HG02588 (cell line): ENCODE results near the gene APOC3.

Source experiments
- ATAC-seq: cut with Tn5 transposase; IDR thresholded peaks from one replicate; pipeline ENCODE4 v1.9.1; 2021; ENCODE audit warnings: mild to moderate bottlenecking, moderate library complexity; ENCODE audit not compliant: unreplicated experiment

The APOC3 gene

DNA sequence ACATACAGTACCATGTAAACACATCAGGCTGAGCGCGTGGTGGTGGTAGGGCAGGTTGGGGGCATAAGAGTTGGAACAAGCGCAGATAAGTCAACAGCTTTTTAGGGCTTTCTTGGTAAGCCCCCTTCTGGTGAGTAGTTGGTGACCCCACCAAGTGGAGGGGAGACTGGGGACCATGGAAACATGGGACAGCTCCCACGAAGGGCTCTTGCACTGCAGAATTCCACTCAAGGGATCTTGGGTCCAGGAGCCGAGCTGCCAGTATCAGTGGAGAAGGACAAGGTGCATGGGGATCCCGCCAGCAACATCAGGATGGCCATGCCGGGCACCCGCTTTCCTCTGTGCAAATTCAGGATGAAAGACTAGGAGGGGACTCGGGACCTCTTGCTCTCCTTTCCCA is 14.0 kb downstream of the APOC3 start:
- no peak for ATAC-seq

DNA sequence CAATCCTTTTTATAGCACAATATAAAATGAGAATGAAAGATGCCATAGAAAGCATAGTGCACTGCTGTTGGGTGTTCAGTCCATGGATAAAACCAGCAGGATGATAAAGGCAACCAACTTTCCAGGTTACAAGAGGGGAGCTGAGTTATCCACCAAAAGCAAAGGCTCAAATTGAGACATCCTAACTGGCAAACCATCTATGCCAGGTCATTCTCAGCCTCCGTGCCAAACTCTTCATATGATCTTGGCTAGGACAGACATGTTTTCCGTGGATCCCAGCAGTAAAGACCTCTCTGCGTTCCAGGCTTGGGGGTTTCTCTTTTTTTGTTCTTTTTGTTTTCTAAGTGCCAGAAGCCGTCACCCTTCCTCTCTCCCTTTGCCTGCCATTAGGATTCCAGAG is 15.0 kb downstream of the APOC3 start:
- no peak for ATAC-seq

DNA sequence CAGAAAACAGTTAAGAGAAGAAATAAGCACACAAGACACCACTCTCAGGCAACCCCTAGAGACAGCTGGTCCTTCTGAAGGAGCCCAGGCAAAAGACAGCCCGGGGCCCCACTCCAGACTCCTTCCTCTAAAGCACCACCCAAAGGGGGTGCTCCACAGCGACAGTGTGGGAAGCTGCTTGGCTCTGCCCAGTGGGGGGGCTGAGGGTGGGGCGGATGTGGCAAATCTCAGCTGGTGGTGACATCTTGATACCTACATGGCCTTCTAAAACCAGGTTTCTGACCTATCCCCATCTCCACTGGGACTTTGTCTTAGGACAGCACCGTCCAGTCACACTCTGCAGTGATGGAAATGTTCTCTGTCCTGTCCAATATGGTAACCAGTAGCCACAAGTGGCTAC is 17.9 kb downstream of the APOC3 start:
- no peak for ATAC-seq

DNA sequence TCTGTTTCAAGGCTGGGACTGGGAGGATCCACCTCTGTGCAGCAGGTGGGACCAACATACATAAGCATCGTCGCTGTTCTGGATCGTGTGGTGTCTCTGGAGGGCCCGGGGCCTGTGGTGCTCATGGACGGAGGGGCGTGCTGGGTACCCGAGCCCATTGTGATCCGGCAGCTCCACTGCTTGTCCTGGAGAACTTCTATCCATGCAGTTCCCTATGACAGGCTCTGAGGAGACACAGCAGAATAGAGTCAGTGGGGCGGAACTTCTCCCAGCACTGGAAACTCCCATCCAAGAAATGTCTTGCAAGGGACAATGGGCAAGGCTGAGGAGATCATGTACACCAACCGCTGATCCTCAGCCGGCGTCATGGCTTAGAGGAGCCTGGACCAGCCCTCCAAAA is 19.4 kb downstream of the APOC3 start:
- no peak for ATAC-seq

DNA sequence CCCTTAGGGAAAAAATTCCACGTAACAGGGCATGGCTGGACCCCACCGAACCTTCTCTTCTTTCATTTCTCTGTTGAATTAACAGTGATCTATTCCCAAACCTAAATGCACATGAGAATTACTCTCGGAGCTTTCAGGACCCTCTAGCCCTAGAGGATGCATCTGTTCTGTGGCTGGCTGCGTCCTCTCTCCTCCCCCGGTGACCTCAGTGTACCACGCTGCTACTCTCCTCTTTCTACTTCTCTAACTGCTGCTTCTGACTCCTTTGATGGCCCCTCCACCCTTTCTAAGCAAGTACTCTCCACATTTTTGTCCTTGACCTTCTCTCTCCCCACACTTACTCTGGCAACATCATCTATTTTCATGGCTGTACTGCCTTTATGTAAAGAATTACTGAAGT is 19.8 kb downstream of the APOC3 start:
- no peak for ATAC-seq

DNA sequence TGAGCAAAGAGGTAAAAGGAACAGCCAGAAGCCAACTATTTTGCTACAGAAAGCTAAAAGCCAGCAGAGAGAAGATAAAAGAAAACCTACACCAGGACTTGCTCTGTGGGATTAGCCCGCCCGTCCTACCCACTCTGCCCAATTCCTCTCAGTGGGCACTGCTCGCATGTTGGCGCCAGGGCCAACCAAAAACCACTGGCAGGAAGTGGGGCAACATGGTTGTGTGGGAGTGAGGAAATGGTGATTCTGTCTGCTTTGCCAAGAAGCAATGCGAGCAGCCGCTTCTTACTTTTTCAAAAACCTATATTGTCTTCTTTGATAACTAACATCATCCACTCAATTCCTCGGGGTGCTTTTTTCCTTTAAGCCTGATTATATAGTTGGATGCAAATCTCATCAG is 21.9 kb downstream of the APOC3 start:
- ATAC-seq: no peak

DNA sequence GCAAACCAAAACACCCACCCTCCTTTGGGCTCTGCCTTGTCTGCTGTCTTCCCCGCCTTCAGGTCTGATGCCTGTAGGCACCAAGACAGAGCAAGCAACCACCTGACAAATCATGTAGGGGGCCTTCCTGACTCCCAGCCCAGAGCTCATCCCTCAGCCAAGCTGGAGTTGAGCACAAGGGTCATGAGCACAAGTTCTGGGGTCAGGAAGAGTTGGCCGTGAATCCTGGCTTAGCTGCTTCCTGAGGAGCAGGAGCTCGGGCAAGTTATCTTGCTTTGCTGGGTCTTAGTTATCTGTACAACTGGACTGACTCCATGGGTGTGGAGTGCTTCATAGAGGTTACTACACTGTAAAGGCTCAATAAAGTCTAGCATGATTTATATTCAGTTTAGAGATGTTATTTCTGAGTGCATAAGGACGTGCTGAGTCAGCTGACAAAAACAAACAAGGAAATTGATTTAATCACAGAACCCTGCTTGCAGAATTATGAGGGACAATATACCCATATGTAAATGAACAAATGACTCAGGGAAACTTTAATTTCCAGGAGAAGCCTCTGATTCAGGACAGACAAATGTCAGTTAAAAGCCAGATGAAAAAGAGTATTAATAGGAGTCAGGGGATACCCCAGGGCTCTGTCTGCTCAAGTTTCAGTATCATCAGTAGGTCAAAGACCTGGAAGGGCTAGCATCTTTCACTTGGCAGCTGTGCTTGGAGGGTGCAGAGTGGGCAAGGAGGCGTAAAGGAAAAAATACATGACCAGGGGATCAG is 22.7 kb downstream of the APOC3 start:
- no peak for ATAC-seq

DNA sequence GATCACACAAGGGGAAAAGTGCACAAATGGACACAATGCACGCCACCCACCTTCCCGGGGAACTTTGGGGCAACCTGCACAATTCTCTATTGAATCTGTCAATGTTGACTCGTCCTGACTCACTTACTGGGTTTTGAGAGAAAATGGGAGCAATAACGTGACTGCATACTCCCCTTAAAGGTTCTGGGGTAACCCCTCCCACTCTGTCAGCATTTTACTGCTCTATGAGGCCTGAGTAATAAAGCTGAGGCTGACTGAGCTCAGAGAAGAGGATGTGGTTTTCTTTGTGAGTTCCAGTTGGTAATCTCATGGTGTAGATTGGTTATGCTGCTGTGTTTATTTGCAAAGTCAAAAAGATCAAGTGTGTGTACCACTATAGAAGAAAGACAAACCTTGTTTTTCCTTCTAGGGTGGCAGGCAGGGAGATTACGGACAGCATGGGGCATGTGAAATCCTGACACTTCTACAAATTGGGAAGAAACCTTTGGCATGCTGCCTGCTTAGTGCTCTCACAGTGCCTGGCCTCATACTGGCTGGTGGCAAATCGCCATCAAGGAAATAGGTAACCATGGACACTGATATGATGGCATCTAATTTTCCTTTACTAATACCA is 23.9 kb downstream of the APOC3 start:
- peak; percentile 91 for ATAC-seq

DNA sequence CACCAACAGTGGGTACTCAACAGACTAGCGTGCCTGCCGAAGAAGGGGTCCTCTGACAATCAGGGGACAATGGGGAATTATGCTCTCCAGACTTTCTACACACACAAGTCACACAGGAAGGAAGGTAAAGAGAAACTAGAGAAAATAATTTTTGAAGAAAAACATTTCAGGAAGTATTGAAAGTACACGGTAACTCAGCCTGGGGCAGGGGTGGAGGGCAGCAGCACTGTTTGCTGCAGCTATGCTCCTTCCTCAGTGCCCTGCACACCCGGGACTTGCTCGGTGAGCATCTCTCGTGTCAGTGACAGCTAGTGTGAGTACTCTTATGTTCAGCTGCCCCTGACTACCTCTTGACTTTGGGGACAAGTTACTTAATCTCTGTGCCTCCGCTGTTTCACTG is 25.7 kb downstream of the APOC3 start:
- no peak for ATAC-seq

DNA sequence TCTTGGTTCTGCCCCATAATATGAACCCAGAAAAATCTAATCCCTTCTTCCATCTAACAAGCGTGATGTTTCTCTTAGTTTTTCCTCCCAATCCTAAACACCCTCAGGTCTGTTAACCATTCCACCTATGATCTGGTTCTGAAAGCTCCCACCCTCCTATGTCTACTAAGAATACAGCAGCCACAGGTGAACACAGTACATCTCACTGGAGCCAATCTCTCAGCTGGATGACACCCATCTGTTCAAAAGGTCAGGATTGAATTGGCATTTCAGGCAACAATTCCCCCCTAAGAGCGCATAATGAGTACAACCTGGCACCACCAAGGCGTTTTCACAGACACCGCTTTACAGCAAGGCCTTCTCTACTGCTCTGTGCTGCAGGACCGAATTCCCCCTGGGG is 26.7 kb downstream of the APOC3 start:
- no peak for ATAC-seq

DNA sequence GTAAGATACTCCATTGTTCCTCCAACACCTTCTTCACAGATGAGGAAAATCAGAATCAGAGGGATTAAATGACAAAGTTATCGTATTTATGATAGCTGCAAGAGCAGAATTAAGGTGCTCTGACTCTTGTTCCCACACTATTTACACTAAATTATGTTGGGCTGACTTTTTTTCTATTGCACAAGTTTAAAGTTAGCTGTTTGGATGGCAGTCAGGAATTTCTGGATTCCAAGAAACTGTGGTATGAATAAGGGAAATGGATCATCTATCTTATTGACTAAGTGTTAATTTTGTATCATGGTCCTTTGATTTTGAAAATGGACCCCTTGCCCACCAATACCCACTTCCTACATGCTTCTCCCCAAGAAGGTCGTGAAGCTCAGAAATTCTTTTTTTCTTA is 27.6 kb downstream of the APOC3 start:
- ATAC-seq: no peak

DNA sequence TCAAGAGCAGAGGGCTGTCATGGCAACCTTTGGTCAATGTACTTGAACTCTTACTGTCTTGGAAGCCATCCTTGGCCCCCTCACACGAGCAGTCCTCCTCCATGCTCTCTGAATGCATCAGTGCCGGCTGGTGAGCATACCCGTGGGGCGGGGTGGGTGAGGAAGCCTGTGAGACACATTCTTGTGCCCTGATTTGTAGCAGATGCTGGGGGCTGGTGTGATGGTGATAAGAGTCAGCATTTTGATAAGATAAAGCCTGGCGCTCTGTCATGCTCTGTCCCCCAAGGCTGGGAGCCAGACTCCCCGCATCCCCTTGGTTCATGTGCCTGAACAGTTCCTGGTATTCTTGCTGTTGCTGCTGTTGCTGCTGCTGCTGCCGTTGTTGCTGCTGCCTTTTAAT is 28.2 kb downstream of the APOC3 start:
- ATAC-seq: no peak

DNA sequence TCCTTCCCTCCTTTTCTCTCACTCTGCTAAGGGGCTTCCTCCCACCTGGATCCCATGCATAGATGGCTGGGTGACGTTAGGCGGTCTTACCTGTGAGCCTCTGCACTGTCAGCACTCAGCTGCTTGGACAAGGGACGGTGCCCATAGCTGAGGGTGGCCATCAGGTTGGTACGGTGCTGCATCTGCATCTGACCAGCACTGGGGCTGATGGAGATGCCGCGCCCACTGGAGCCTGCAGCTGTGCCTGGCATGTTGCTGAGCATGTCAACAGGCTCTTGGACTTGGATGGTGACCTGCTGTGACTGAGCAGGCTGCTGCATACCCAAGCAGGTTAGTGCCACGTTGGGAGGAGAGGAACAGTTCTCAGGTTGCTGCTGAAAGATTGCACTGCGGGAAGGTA is 29.5 kb downstream of the APOC3 start:
- no peak for ATAC-seq

DNA sequence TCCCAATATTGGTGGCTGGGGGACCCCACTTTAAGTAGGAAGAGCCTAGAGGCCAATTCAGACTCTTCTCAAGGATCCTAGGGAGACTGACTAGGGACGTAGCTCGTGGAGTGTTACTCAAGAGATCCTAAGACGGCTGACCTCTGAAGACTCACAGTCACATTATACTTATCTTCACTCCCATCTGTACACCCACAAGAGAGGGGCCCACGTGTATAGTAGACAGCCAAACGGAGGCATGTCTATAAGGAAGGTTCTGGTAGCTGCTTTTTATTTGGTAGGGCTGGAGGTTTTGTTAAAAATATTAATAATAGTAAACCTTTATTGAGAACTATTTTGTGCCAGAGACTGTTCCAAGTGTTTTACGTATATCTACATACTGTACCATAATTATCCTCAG is 30.6 kb downstream of the APOC3 start:
- no peak for ATAC-seq

DNA sequence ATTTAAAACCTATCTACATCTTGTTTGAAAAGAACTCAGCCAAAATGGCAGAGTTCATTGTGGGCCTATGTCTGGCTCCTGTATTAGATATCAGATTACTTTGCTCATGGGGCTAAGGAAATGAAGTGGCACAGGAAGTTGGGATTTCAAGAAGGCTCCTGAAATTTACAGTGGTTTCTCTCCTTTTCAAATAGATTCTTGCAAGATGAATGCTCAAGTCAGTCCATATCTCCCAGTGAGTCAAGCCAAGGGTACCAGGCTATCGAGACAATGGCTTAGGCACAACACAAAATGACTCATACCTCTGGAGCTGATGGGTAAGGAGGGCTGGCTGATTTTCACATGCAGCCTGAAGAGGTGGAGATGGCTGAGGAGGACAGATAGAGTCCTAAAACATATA is 31.8 kb downstream of the APOC3 start:
- ATAC-seq: no peak

DNA sequence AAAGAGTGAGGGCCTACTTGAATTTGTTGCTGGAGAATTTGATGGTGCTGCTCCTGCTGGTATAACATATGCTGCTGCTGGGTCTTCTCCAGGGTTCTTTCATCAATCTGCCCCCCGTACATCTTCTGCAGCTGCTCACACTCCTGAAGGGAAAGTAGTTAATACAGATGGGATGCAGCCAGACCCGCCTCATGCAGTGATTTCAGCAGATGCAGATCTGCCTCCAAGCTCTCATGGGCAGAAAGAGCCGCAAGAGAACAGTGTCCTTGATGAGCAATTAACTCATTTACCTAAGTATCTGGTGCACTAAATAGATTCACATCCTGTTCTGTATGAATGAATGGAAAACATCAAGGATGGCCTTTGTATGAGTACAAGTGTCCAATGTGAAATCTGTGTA is 32.5 kb downstream of the APOC3 start:
- no peak for ATAC-seq

DNA sequence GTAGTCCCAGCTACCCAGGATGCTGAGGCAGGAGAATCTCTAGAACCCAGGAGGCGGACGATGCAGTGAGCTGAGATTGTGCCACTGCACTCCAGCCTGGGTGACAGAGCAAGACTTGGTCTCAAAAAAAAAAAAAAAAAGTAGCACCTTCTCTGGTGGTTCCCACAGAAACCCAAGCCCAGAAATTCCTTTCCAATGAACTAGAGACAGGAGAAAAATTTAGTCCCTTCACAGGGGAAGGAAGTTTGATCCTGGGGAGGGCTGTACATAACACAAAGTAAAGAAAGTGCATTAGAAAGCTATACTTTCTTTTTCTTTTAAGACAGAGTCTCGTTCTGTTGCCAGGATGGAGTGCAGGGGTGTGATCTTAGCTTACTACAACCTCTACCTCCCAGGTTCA is 33.2 kb downstream of the APOC3 start:
- ATAC-seq: no peak

DNA sequence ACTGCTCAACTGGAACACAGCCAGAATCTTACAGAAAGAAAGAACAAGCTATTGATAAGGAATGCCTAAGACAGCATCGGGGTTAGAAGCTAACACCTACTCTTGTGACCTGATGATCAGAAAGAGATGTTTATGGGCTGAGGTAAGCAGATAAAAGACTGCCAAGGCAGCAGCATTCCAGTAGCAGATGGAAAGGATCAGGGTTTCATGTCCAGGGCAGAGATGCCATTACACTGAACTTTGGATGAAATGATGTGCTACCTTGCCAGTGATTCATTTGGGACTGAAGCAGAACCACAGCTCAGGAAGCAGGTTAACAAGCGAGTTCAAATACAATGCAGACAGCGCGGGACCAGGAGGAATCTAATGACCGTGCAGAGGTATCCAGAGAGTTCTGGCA is 34.8 kb downstream of the APOC3 start:
- no peak for ATAC-seq

DNA sequence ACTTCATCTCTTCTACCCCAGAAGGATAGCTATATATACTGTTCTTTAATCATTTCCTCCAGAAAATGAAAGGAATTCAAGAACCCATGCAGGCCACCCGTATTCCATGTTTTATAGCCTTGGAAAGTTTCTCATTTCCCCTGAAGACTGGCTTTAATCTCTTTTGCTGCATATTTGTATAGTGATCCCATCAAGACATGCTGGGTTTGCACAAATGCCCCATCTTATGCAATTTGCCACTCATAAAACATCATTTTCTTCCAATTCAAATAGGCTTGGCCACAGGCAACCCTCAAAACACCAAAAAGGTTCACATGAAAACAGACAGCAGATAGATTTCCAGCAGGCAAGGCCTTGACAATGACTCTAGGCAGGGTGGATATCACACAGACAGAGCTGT is 36.0 kb downstream of the APOC3 start:
- ATAC-seq: no peak

DNA sequence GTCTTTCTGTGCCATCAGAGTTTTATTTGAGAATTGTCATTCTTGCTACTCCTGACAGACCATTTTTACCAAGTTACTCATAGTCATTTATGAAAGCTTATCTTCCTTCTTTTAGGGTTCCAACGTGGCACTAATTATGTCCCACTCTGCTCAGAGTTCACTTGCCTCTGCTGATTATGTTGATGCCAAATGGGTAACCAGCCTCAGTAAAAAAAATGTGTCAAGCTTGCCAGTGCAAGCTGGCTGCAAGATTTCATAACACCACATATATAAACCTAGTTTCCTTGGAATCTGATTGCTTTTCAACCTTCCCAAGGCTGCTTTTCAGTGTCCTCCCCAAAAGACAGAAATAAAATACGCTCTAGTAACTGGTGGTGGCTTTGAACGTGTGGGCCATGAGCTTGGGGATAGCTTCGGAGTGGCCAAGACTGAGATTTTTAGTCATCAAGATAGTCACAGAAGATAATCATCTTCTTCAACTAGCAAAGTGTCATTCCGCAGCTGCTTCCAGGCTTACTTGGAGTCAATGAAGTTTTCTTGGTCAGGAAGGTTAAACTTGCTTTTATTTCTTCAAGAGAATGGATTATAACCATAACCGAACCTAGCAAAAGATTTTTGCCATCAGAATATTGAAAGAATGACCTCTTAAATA is 37.2 kb downstream of the APOC3 start:
- no peak for ATAC-seq

DNA sequence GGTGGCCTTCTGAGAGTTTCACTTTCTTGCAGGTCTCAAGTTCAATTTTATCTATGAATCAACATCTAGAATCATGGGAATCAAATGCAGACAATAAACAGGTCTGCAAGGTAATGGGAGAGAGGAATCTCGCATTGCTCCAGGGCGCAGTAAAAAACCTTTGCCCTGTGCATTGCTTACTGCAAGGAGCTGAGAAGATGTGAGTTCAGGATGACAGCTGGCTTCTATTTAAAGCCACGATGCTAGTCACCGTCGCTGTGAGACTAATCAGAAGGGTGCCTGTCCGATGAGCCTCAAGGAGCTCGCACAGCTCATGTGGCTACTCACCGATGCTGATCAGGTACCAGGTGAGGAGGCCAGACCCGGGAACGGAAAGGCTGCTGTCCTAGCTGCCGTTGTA is 37.9 kb downstream of the APOC3 start:
- ATAC-seq: no peak

DNA sequence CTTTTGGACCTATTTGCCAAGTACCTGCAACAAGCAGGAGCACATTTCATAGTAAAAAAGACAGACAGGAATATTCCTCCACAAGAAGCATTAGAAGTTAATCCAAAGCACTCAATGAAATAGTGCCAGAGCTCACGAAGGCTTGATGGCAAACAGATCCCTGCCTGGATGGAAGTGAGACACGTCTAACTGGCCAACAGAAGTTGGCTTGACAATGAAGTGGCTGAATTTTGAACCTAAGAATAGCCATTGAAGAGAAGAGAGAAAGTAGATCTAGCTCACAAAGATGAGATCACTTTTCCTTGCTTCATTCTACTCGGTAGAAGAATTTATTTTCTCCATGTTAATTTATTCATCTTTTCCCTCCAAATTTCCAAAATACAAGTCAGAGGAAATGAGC is 38.4 kb downstream of the APOC3 start:
- ATAC-seq: no peak
